Fibroblast of skin of back (primary cell): ENCODE data around the gene TRIL. TPM values are rescaled to one million over a fixed set of nuclear protein-coding genes. Genes with fewer than 3 reads are reported as not detected.

Source experiments
- DNase-seq: peaks from one replicate; pipeline ENCODE4 v3.0.0-alpha.2; 2013
- polyA plus RNA-seq, 2 experiments: library from polyadenylated mRNA; unstranded; fragments of 120-200 nt; gene quantifications; one replicate each; pipeline ENCODE4 v1.2.1, GENCODE V29; 2013; ENCODE audit not compliant: insufficient read length in 2 of 2

Gene TRIL, protein sequence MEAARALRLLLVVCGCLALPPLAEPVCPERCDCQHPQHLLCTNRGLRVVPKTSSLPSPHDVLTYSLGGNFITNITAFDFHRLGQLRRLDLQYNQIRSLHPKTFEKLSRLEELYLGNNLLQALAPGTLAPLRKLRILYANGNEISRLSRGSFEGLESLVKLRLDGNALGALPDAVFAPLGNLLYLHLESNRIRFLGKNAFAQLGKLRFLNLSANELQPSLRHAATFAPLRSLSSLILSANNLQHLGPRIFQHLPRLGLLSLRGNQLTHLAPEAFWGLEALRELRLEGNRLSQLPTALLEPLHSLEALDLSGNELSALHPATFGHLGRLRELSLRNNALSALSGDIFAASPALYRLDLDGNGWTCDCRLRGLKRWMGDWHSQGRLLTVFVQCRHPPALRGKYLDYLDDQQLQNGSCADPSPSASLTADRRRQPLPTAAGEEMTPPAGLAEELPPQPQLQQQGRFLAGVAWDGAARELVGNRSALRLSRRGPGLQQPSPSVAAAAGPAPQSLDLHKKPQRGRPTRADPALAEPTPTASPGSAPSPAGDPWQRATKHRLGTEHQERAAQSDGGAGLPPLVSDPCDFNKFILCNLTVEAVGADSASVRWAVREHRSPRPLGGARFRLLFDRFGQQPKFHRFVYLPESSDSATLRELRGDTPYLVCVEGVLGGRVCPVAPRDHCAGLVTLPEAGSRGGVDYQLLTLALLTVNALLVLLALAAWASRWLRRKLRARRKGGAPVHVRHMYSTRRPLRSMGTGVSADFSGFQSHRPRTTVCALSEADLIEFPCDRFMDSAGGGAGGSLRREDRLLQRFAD
- polyA plus RNA-seq (2013, experiment 1 of 2; ENCODE audit: insufficient read length) = 0.36 TPM
- polyA plus RNA-seq (2013, experiment 2 of 2; ENCODE audit: insufficient read length) = 0.72 TPM

DNA sequence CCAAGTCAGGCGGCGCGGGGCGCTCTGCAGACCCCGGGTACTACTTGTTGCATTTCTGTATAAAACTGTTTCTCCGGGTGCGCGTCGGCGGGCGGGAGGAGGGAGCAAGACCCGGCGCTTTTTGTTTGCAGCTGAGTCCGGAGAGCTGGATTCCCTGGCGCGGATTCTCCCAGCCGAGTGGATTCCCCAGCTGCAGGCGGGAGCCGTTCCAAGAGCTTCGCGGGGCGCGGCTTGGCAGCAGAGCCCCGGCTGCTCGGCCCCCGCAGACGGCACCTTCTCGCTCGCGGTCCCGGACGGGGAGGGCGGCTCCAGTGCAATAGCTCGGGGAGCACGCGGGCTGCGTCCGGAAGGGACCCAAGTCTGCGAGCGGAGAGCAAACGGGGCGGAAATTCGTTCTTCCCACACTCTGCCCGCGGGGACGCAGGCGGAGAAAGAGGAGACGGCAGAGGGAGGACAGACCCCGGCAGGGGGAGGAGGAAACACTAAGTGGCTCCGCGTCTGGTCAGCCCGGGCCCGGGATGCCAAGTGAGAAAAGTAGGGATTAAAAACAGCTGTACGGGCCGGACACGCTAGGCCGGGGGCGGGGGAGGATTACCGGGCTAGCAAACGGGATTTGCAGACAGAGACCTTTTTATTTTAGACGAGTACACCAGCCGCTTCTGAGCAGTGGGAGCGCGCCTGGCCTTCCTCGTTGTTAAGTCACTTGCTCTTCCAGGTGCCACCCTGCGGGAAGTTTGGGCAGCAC lies at the start of gene TRIL:
TSS of gene TRIL (minus strand) at position 96 of the 745 bp plus-strand sequence. CDS start 284 bp downstream, outside the sequence.
- DNase-seq = peak; percentile 54

DNA sequence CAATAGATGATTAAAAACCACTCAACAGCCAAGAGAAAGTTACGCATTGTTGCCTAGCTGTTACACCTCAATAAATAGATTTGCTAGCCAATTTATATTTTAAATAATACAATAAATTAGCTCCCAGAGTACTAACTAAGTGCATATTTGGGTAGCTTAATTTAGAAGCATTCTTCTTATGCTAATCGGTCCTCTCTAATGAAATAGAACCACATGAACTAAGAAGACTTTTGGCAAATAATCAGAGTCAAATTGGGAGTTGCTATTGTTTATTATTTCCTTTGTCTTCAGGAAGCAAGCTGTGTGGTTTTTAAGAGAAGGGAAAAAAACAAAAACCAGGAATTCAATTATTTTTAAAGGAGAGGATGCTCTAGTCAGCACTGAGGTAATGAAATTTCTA lies 49.0 kb upstream of the TRIL start:
- no peak for DNase-seq

DNA sequence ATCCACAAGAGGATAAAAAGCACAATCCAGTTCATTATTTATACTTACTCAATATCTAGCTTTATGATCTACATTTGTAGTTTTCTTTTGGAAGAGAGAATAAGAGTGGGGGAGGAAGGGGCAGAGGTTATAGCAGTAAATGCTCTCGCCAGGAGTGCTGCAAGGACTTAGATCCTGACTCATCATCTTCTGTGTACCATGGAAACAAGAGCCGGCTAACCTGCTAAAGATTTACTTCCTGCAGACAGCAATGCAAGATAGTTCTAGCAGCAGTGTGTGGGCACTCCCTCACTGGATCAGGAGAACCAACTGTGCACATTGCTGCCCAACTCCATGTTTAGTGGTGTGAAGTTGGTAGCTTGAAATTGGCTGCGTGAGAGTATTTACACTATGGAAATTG lies 47.7 kb upstream of the TRIL start:
- no peak for DNase-seq

DNA sequence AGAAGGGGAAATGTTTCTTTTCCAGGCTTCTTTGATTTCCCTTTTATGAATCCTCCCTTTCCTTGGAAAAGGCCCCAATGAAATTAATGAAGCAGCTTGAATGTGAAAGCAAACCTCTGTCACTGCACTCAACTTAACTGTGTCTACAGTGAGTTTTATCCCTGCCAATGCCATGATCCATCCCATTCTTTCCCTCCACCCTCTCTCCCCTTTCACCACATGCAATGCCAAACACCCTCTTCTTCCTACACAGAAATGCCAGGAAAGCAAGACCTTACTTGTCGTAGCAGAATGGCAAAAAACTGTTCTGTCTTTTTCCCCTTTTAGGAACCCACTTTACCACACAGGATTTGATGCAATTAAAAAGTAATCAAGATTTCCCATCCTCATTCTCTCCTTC lies 47.3 kb upstream of the TRIL start:
- DNase-seq = no peak

DNA sequence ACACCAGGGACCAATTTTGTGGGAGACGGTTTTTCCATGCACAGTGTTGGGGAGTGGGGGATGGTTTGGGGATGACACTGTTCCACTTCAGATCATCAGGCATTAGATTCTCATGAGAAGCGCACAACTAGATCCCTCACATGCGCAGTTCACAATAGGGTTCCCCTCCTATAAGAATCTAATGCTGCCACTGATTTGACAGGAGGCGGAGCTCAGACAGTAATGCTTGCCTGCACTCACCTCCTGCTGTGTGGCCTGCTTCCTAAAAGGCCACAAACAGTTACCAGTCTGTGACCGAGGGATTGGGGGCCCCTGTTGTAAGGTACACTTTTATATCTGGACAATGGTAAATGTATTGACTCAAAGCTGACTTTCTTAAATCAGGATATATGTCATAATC lies 45.6 kb upstream of the TRIL start:
- no peak for DNase-seq

DNA sequence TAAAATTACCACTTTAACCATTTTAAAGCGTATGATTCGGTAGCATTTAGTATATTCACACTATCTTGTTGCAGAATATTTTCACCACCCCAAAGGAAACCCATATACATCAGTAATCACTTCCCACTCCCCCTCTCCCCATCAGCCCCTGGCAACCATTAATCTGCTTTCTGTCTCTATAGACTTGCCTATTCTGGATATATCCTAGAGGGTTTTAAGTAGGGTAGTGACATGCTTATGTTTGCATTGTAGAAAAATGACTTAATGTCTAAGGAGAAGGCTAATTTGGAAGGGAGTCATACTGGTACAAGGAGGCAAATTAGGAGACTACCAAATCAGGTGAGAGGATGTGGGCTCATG lies 42.6 kb upstream of the TRIL start:
- DNase-seq = no peak

DNA sequence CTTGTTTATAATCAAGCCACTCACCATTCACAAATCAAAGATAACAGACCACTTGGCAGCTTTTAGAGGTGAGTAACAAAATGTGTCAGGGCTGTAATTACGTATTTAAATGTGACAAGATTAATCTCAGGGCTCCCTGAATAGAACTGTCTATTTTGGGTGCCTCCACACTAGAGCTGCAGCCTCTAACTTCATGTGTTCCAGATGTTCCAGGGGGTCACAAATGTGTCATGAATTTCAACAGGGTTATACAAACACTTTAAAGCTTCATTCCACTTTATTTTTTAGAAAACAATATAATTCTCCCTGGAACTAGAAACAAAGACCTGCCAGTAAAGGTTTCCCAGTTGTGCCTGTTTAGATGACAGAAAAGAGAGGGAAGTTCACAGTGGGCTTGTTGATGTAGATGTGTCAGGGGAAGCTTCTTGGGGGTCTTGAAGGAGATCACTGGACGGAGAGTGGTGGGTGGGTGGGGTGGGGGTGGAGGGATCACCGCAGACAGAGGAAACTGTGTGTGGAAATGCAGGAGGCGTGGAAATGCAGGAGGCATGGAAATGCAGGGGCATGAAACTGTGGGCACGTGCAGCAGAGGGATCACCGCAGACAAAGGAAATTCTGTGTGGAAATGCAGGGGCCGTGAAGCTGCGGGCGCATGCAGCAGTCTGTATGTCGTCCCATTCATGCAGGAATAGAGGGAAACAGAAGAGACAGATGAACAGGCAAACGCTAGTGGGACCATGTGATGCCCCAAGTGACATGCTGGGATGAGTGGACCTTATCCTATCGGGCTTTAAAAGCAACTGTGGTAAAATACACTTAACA lies 42.0 kb upstream of the TRIL start:
- no peak for DNase-seq

DNA sequence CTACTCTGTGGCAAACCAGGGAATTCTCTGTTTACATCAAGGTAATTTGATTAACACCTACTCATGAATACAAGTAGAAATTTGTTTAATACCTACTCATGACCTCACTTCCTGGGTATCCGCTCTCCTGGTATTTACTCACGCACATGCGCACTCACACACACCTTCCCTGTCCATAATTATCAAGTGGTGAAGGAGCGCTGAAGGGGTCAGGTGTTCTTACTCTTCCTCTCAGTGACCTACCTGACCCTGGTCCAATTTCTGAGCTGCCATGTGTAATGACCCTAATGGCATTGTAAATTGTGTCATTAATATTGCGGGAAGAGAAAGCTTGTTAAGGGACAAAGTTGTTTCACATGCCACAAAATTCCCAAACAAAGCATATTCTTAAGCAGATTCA lies 41.3 kb upstream of the TRIL start:
- no peak for DNase-seq

DNA sequence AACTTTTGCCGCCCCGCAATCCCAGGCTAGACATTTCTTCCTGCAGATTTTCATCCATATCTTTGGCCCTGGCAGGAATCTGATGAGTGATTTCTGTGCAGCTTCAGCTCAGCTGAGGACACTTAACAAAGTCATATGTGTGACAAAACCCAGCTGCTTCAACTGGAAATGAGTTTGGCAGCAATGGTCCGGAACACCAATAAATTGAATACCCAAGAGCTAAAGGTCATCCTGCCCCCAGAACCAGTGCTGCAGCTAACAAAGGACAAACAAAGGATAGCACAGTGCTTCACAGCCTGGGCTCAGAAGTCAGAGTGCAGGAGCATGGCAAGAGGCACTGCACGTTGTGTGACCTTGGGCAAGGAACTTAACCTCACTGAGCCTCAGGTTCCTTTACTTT lies 40.0 kb upstream of the TRIL start:
- no peak for DNase-seq

DNA sequence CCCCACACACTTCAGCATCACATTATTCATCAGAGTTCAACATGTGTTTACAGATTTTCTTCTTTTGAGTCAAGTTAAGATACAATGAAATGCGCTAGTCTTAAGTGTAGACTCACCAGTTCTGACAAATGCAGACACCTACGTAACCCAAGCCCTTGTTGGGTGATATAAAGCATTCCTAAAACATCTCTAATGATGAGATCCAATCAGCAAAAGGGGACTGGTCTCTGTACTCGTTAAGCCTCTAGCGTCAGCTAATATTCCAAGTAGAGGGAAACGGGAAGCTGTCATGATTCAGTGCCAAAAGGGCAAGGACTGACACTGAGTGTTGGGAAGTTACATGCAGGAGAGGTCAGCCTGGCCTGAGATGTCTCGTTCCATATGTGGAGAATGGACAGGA lies 38.7 kb upstream of the TRIL start:
- DNase-seq = no peak

DNA sequence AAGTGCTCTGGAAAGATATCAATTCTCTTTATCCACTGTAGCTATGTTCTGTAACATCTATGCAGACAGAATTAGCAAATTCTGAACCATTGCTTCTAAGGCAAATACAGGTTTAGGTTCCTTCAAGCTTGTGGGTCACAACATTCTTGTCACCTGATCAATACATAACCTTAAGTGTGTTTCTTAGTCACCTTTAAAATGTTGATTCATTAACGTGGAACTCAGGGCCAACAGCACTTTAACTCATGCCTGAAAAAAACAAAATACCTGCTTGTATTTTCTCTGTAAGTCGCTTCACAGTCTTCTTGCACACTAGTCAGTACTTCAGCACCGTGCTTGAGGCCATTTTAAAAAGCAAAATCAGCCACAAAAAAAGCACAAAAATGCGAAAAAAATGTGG lies 35.2 kb upstream of the TRIL start:
- no peak for DNase-seq

DNA sequence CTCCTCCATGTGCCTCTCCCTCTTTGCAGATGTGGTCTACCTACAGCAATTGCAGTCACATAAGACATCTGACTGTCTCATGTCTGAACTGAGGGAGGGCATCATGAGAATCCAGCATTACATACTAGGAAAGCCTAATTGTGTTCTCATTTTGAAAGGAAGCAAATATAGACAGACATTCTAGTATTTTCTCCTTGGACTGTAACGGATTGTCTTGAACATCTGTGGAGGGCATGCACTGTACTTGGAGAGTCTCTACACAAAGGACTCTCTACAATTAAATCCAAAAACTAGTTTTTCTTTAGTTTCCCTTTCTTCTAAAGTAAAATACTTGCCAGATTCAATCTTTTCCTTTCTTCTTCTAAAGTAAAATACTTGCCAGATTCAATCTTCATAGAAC lies 34.7 kb upstream of the TRIL start:
- no peak for DNase-seq

DNA sequence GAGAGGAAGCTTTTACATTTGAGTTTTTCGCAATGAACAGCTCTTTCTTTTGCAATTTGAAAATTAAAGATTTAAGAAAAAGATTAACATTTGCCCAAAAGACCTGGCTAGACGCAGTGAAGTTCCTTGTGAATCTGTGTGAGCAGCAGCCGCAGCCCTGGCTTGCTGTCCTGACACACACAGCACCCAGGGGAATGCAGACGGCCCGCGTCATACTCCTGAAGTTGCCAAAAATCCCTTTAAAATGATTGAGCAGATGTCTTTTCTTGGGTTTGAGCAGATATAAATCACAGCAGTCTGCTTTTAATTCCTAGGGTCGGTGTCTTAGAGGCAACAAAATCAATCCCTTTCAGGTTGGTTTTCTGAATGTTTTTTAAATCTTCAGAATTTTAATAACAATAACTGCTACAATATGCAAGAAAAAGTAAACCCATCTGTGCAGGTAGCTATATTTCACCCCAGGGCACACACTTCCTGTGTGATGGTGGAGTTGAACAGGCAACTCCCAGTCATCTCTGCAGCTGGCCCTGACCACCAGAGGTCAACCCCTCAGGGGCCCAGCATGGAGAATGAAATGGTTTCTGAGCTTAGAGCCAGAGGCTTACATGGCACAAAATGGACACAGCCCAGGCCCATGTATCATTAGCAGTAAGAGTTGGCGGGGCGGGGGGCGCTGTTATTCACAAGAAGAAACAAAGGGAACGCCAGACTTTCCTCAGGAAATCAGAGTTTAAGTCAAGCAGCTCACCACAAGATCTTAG lies 32.2 kb upstream of the TRIL start:
- peak; percentile 81 for DNase-seq

DNA sequence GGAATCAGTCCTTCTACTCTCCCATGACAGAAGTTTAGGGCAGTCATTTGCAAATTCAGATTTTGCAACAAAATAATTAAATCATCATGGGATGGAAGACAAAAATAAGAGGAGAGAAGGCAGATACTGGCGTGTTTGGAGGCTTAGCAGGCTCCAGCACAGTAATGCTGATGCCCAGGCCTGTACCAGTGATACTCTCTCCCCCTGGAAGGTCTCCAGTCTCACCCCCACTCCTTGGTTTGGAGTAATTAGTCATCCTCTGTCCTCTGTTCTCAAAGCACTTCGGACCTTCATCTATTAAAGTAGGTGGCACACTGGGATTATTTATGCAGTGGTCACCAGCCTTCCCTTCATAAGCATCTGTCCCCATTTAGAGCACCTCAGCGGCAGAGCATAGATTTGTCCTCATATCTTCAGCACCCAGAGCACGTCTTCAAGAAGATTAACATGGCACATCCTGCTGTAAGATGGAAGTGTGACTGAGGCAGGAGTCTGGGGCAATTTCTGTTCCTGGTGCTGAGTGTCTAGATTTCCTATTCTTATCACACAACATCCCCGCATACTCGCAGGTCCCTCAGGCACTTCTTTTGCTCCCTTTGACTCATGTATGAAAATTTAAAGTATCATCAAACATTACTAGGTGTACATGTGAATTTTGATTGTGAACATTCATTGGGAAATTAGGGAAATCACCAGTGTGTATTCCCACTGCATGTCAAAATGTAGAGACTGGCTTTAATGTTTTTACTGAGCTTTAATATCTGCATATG lies 31.3 kb upstream of the TRIL start:
- peak; percentile 47 for DNase-seq

DNA sequence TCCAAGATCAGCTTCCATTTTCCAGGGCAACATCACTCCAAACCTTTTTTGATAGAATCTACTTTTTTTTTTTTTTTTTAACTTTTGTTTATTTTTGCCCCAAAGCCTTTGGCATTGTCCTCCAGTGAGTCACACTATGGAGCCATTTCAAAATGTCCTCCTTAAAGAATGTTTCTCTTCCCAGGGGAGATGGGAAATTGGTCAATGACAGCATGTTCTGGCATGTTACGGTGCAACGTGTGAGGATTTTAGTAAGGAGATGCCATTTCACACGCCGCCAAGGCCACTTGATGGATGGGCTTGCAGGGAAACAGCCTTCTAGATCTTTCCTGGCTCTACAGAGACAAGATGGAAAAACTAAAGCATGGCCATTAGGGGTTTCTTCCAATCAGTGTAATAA lies 30.7 kb upstream of the TRIL start:
- peak; percentile 99 for DNase-seq

DNA sequence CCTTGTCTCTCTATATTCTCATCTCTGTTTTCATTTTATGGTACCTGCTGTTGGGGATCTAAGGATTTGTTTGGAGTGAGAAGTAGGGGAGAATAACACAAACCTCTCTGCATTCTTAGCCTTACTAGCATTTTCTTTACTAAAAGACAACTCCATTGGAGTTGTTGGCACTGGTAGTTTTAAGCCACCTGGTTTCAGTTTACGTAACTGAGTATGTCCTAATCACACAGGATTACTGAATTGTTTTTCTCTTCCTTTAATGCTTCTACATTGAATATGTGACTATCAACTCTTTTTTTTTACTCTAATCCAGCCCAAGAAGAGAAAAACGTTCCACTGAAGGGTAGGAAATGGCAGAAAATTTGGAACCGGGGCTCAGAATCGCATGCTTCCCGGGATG lies 30.0 kb upstream of the TRIL start:
- DNase-seq = no peak

DNA sequence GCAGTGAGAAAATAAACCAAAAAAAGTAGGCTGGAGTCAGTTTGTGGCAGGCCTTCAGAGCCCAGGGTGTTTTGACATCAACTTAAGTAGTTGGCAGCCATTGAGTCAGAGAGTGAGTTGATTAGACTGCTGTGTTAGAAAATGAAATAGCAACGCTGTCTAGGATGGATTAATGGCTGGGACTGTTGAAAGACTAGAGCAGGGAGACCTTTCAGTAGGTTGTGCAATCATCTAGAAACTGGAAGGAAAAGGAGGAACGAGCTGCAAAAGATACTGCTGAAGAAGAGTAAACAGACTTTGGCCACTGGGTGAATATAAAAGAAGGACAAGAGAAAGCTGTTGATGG lies 28.6 kb upstream of the TRIL start:
- peak; percentile 40 for DNase-seq

DNA sequence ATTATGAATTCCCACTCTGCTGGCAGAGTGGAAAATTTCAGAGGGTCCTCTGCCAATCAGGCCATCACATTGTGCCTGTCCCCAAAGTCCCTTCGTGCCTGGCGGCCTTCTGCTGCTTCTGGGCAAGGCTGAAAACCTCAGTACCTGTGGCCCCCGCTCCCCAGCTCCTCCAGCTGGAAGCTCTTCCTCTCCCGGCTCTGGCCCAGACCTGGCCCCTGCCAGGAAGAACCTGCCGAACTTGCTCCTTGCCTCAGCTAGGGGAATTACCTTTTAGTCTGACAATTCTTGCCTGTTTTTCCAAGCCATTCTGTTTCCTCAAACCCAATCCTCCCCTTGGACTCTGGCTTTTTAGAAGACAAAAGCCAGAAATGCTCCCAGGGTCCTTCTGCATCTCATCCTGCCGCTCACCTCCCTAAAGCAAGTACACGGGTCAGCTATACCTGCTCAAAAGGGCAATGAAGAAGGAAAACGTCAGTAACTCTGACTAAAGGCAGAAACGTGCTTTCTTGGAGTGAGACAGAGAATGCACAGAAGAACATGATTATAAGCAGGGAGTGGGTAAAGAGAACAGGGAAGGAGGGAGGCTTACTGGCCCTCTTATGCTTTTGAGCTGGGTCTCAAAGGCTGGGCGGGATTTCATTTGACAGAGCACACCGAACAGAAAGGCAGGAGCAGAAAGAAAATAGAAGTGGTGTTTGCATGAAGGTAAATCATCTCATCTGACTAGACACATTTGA lies 28.1 kb upstream of the TRIL start:
- no peak for DNase-seq

DNA sequence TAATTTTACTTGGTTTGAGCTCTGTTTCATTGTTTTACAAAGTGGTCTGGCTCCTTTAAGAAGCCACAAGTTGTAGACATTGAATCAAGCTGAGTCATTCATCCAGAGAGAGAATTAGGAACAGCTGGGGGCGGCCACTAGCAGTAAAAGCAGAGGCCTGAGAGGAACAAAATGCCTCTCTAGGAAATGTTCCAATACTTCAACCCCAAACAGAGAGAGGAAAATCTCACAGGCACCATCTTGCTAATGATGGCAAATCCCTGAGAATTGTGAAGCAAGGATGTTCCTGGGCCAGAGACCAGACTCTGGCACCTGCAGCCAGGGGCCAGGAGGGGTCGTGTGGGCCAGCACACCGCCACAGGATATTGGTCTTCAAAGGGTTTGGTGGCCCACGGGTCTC lies 26.5 kb upstream of the TRIL start:
- peak; percentile 92 for DNase-seq

DNA sequence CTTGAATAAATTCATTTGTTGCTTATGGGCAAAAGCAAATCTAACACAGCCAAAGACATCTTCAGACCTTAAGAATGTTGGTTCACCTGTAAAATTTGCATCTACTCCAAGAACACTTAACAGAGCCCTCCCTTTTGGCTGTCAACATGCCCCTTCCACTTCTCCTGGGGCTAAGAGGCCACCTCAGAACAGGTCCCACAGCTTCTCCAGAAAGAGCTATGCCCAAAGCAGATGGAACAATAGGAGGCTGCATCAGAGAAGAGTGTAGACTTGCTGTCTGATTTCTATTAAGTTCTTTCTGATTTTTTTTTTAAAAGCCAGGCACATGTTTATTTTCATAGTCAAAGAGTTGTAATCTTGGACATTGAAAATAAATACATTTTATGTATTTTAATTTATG lies 26.1 kb upstream of the TRIL start:
- DNase-seq = no peak
